SKM-1 (cell line): ENCODE data around the gene SRCAP.

Experiments
- DNase-seq: peaks from one replicate; lab custom pipeline; 2025; ENCODE audit not compliant: unreplicated experiment; lab: John Stamatoyannopoulos, UW

The SRCAP gene

GRCh38 chr16:30773826-30774225, 74.9 kb downstream of the SRCAP start:
- no peak for DNase-seq

GRCh38 chr16:30774367-30775130, 75.6 kb downstream of the SRCAP start:
- DNase-seq, result no peak

DNA sequence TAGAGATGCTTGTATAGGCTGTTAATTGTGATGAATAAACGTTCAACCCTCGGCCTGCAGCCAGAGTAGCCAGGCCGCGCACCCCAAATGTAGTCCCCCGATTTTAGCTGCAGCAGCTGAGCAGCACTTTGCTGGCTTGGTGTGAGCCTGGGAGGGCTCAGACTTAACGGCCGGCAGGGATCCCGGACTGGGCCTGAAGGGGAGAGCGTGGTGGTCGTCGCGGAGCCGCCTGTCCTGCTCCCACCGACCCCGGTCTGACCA, 76.1 kb downstream of the SRCAP start:
- no peak for DNase-seq

DNA sequence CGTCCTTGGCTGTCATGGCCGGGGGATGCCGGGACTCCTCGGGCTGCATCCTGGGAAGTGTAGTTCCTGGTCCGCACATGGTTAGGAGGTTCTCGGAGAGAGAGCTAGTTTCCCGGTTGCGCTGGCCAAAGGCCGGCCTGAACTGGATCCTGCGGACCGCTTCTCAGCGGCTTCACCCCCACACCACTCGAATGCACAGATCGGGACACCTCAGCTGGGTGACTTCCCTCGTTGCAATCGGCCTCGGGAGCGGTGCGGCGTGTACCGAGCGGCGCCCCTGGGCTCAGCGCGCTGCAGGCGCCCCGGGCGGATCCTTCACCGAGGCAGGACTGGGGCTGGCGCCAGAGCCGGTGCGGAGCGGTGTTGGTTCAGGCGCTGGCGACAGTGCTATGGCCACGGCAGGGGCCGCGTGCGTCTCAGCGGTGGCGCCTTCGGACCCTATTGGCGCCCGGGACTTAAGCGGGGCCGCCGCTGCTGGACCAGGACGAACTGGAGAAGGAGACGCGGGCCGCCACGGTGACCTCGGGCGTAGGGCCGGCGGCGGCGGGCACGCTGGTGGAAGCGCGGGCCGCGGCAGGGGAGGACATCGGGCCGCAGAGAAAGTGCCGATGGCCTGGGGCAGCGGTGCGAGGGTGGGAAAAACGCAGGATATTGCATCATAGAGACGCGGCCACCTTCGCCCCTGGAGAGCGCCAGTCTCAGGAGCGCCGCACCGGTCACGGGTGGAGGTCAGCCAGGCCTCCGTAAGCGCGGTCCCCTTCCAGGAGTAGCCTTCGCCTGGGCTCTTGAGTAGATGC, 76.6 kb downstream of the SRCAP start:
- DNase-seq, result peak; percentile 74

DNA sequence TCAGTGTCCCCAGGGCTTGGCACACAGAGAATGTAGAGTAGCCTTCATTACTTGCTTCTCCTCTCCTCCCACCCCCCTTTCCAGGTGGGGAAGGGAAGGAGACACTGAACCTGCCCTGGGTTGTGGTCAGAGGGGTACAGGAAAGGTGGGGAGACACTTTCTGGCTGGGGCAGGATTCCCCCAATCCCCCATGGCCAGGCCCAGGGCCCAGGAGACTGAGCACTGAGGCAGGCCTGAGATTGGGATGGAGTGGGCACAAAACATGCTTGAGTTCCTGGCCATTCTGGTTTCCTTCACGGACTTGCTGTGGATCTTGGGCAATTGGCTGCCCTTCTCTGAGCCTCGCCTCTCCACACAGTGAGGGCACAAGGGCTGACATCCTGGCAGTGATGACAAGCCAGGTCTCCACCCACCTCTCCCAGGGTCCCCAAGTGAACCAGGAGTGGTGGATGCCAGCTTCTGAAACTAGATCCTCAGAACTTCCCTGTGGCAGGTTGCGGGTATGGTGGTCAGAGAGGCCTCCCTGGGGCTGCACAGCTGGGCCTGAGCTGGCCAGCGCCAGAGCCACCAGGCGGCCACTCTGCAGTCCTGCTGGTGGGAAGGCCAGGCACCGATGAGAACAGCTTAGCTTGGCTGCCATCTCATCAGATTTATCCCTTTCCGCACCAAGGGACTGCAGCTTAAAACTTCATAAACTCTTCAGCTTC, 78.8 kb downstream of the SRCAP start:
- no peak for DNase-seq

- no peak for DNase-seq
These were observed 79.7 kb downstream of the SRCAP start for GRCh38 chr16:30778549-30779244.

DNA sequence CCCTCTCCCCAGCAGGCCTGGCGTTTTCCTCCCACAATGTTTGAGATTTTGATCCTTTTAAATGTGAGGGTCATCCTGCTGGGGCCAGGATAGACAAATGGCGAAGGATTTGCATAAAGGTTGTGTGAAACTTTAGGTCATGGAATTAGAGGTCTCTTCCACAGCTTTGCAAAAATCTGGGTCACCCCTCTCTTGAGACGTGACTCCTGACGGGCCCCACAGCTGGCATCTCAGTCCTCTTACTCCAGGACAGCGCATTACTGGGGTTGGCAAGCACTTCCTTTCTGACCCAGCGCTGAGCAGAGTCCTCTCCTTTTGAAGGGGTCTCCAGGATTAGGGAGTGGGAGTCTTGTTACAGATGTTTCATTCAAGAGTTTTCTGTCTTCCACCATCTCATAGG, 80.6 kb downstream of the SRCAP start:
- no peak for DNase-seq

DNA sequence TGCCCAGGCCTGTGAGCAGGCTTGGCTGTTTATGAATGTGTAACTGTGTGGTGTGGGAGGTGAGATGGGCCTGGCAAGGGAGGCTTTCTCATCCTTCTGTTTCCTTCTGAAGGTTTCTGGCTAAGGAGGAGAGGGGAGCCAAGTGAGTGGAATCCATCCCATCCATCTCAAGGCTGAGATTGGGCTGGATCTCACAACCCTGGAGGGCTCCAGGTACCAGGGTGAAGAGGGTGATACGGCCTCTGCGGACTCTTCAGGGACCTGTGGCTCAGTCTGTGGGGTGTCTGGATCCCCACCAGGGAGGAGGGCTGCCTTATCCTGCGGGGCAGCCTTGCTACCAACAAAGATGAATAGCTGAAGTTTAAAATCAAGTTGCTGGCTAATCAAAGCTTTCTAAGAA, 81.0 kb downstream of the SRCAP start:
- DNase-seq, result no peak

- DNase-seq, result no peak
These were observed 81.6 kb downstream of the SRCAP start for GRCh38 chr16:30780549-30780948.

- no peak for DNase-seq
These were observed 83.7 kb downstream of the SRCAP start for GRCh38 chr16:30782486-30783279.

GRCh38 chr16:30783280-30784109, 84.5 kb downstream of the SRCAP start:
- DNase-seq, result no peak

GRCh38 chr16:30784215-30784614, 85.2 kb downstream of the SRCAP start:
- DNase-seq, result no peak

DNA sequence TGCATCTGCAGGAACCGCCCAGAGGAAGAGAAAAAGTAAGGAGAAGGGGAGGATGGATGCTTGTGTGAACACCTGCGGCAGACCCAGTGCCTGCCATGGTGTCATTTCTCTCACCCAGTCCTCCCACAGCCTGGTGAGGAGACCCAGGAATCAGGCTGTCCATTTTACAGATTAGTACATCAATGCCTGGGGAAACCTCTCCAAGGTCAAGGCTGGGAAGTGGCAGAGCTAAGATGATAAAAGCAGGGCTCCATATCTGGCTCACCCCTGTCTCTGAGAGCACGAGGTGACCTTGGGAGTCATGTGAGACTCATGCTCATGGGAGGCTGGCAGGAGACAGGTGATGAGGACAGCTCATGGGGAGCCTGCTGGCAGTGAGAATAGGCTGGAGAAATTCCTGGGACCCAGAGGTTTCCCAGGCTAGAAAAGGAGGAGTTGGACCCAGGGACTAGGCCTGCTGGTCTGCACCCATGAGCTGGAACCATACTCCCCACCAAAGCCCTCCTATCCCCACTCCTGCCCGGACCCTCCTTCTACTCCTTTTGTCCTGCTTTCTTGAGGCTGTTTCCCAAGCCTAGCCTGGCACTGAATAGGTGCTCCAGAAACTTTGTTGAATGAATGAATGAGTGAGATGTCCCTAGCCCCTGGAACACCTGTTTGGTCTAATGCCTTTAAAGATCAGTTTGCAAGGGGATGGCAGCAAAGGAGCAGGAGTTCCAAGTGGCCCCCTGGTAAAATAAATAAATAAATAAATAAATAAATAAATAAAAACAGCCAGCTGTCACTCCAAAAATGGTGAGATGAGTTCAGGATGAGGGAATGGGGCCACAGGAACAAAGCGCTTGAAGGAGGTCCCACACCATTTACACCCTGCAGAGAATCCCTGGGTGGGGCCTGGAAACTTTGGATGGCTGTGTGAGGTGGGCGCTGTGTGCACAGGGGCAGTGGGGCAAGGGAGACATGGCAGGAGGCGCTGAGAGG, 86.4 kb downstream of the SRCAP start:
- DNase-seq, result no peak

- no peak for DNase-seq
These were observed 87.4 kb downstream of the SRCAP start for GRCh38 chr16:30786115-30786935.

- no peak for DNase-seq
These were observed 88.1 kb downstream of the SRCAP start, which contains the start of gene ZNF629 for GRCh38 chr16:30786936-30787612. Gene ZNF629 (minus strand): TSS chr16:30787205. CDS start chr16:30784482, 2,723 bp downstream.

DNA sequence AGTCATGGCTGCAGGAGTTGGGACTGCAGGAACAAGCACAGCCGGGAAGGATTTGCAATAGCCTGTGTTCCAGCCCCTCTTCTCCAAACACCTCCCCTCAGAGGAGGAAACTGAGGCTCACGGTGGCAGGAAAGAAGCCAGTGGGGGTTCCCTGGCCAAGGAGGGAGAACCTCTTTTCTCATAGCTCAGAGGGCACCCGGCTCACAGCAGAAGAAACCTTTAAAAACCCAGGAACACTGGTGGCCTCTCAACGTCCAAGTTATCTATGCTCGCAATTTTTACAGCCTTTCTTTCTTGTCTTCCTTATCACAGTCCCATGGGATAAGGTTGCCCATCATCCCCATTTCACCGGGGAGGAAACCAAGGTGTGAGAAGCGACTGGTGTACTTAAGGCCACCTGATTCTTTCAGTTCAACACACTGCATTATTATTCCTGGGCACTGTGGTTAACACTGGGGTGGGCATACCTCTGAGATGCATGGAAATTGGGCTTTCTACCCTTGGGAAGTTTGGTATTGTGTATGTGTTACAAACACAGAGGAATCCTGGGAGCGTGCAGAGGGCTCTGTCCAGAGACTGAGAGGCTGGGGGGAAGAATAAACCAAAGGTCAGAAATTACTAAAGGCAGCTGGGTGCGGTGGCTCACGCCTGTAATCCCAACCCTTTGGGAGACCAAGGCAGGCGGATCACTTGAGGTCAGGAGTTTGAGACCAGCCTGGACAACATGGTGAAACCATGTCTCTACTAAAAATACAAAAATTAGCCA, 88.8 kb downstream of the SRCAP start:
- no peak for DNase-seq
